ENCODE measurements around the gene CD74.

- TF ChIP-seq CTCF (conservative IDR thresholded peaks at IDR 0.05; ENCODE audit: low read depth, low read length) (no peak), EZH2 (IDR thresholded peaks at IDR 0.05; ENCODE audit: low read length, unreplicated experiment) (no peak)
Observed at GRCh38 chr5:150404121-150404520, 8.6 kb downstream of the CD74 start.

Data from PC-3 (cell line).